Activated CD8-positive, alpha-beta T cell treated with anti-CD3 and anti-CD28 coated beads for 36 hours (primary cell): ENCODE results near the gene WDR18. TPM values are rescaled to one million over a fixed set of nuclear protein-coding genes. Genes with fewer than 3 reads are reported as not detected.

ENCODE experiments used
- ATAC-seq: fragments of 200-7000 bp; cut with Tn5 transposase; one replicate; pipeline ENCODE4 v1.10.0; 2021; ENCODE audit warnings: mild to moderate bottlenecking, moderate library complexity
- CTCF ChIA-PET: fragments of 350-600 bp; sonication (Branson Sonifier 250); formaldehyde crosslinking; loops from one replicate; lab custom pipeline; 2021; ENCODE audit warnings: antibody characterized with exemption; lab: Charles Lee
- POLR2A ChIA-PET: fragments of 350-600 bp; sonication (Branson Sonifier 250); formaldehyde crosslinking; loops from one replicate; lab custom pipeline; 2021; ENCODE audit warnings: antibody characterized with exemption; lab: Charles Lee
- DNase-seq: peaks from one replicate; pipeline ENCODE4 v3.0.0-alpha.2; 2020
- H3K27ac Mint-ChIP-seq: one replicate; pipeline ENCODE4 v1.8.0; 2021; ENCODE audit warnings: mild to moderate bottlenecking, mixed read lengths
- H3K27me3 Mint-ChIP-seq: one replicate; pipeline ENCODE4 v1.8.0; 2021; ENCODE audit warnings: mixed read lengths
- H3K36me3 Mint-ChIP-seq: one replicate; pipeline ENCODE4 v1.8.0; 2021; ENCODE audit warnings: low read depth, mixed read lengths
- H3K4me1 Mint-ChIP-seq: one replicate; pipeline ENCODE4 v1.8.0; 2021; ENCODE audit warnings: low read depth, mixed read lengths
- H3K4me3 Mint-ChIP-seq: one replicate; pipeline ENCODE4 v1.8.0; 2021; ENCODE audit warnings: mild to moderate bottlenecking, moderate library complexity, mixed read lengths
- H3K9me3 Mint-ChIP-seq: one replicate; pipeline ENCODE4 v1.8.0; 2021; ENCODE audit warnings: mixed read lengths
- intact Hi-C: fragments of 100-400 bp; cut with micrococcal nuclease; formaldehyde crosslinking; loops from one replicate; pipeline ENCODE4 v1.10.0; 2022
- total RNA-seq, 2 experiments: library from RNA; stranded (reverse); gene quantifications; one replicate each; pipeline ENCODE4 v1.2.3, GENCODE V29; 2021
- TF ChIP-seq, protein P1 (sequence below): fragments of 200-600 bp; IDR thresholded peaks from one replicate; pipeline ENCODE4 v1.8.0; 2022; ENCODE audit warnings: antibody characterized with exemption, mild to moderate bottlenecking

Gene WDR18
- total RNA-seq, 2 experiments from 2014 or later: 75.3 to 78.1 TPM

DNA sequence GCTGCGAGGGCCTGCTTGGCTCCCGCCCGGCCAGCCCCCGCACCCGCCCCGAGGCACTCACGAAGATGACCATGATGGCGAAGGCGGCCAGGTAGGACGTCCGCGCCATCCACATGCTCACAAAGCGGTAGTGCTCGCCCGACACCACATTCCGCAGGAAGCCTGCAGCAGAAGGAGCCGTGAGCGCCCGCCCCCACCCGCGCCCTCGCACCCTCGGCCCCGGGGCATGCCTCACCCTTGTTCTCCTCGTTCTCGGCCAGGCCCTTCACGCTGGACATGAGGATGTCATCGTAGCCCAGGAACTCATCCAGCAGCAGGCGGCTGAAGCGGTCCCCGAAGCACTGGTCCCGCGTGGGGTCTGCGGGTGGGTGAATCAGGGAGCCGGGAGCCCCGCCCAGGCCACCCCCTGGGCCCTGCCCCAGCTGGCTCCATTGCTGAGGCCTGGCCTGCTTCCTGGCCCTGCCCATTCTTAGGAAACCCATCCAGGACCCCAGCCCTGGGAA is 27.7 kb downstream of the WDR18 start:
- H3K9me3 Mint-ChIP-seq: no peaks in the 10 kb centered on the region
- POLR2A ChIA-PET: interaction anchor here (0.6 to 2.4 kb wide), 3 partner anchors 8 to 19 kb away, joined by 3 to 11 read pairs (median 4); no protein-coding TSS in a partner anchor
- TF ChIP-seq, protein P1, sequence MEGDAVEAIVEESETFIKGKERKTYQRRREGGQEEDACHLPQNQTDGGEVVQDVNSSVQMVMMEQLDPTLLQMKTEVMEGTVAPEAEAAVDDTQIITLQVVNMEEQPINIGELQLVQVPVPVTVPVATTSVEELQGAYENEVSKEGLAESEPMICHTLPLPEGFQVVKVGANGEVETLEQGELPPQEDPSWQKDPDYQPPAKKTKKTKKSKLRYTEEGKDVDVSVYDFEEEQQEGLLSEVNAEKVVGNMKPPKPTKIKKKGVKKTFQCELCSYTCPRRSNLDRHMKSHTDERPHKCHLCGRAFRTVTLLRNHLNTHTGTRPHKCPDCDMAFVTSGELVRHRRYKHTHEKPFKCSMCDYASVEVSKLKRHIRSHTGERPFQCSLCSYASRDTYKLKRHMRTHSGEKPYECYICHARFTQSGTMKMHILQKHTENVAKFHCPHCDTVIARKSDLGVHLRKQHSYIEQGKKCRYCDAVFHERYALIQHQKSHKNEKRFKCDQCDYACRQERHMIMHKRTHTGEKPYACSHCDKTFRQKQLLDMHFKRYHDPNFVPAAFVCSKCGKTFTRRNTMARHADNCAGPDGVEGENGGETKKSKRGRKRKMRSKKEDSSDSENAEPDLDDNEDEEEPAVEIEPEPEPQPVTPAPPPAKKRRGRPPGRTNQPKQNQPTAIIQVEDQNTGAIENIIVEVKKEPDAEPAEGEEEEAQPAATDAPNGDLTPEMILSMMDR: no peak
- H3K27ac Mint-ChIP-seq: no peak overlapping the region
- no peak for ATAC-seq
- H3K36me3 Mint-ChIP-seq: peaks cover 5% of the 10 kb centered on the region
- H3K27me3 Mint-ChIP-seq: no peaks in the 10 kb centered on the region
- CTCF ChIA-PET: no interaction called here
- no peak for DNase-seq
- H3K4me1 Mint-ChIP-seq: peaks cover 12% of the 10 kb centered on the region
- no peak overlapping the region for H3K4me3 Mint-ChIP-seq
- intact Hi-C loops: no loop called here

DNA sequence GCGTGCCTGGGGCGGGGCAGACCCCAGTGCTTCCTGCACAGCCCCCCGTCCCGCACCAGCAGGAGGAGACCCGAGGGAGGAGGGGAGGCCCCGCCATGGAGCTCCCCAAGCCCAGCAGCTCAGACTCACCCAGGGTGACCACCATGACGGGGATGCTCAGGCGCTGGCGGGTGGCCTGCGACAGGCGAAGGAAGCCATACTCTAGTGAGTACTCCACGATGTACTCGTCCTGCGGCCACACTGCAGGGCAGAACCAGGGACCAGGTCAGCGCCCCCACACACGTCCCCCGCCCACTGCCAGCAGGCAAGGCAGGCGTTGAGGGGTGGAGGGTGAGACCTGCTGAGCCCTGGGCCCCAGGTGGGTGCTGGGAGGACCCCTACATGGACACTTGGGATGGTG is 28.2 kb downstream of the WDR18 start:
- Mint-ChIP-seq H3K36me3 (peaks cover 5% of the 10 kb centered on the region), H3K4me1 (peaks cover 16% of the 10 kb centered on the region), H3K4me3 (no peak overlapping the region), H3K9me3 (no peaks in the 10 kb centered on the region), H3K27me3 (no peaks in the 10 kb centered on the region), H3K27ac (no peak overlapping the region)
- ChIA-PET CTCF (no interaction called here), POLR2A (interaction anchor here (0.6 to 2.4 kb wide), 4 partner anchors 8 to 19 kb away, joined by 3 to 11 read pairs (median 4); no protein-coding TSS in a partner anchor)
- ATAC-seq: no peak
- intact Hi-C loops: no loop called here
- TF ChIP-seq, protein P1: no peak
- DNase-seq: no peak

DNA sequence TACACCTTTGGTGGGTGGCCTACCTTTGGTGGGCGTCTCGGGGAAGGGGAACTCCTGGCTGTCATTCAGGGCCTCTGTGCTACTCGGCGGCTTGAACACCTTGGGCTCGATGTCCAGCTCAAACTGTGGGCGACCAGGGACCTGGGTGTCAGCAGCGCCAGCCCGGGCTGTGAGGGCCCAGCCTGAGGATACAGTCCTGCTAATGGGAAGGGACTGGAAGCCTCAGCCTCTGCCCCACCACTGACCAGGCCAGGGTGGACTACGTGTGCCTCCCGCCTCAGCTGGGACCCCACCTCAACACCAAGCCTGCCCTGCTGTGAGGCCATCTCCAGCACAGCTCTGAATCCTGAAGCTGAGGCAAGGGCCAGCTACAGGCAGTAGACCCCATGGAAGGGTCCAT is 29.1 kb downstream of the WDR18 start:
- ChIA-PET POLR2A (interaction anchor here (1.2 to 2.4 kb wide), 3 partner anchors 9 to 16 kb away, joined by 3 to 11 read pairs (median 4); no protein-coding TSS in a partner anchor), CTCF (no interaction called here)
- H3K27me3 Mint-ChIP-seq: no peaks in the 10 kb centered on the region
- H3K4me1 Mint-ChIP-seq: peaks cover 25% of the 10 kb centered on the region
- TF ChIP-seq, protein P1: no peak
- intact Hi-C loops: no loop called here
- no peaks in the 10 kb centered on the region for H3K9me3 Mint-ChIP-seq
- H3K36me3 Mint-ChIP-seq: peaks cover 5% of the 10 kb centered on the region
- H3K27ac Mint-ChIP-seq: no peak overlapping the region
- ATAC-seq: no peak
- H3K4me3 Mint-ChIP-seq: no peak overlapping the region
- no peak for DNase-seq

DNA sequence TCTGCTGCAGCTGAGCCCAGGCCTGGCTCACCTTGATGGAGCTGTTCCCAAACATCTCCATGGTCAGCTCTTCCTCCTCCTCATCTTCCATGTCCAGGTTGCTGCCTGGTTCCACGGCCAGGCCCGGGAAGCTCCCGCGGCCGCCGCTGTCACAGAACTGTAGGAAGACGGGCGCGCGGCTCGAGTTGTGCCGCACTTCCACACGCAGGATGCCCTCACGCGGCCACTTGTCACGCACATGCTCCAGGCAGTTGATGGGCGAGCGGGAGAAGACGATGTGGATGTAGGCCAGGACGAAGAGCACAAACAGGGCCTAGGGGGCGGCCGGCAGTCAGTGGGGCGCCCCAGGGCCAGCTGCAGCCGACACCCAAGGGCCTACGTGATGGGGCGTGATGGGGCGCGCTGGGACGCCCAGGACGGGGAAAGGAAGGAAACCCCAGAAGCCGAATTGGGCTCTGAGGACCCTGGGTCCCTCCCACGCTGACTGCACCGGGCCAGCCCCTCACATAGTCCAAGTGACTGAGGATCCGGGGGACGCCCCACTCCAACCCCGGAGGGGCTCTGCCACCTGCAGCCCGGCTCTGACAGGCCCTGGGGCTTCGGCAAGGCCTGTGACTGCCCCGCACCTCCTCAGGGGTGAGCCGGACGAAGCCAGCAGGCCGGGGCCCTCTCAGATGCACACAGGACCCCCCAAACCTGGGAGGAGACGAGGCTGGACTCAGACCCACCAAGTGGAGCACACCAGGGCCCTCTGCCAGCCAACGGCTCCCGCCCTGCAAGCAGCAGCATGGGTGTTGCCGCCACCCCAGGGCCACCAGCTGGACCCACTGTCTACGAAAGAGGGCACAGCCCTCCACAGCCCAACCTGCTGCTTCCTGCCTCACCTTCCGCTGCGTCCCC is 30.3 kb downstream of the WDR18 start:
- CTCF ChIA-PET: no interaction called here

More for the DNA sequence above, 30.3 kb downstream of the WDR18 start:
- Mint-ChIP-seq H3K4me1 (peaks cover 33% of the 10 kb centered on the region), H3K27ac (no peak overlapping the region), H3K27me3 (no peaks in the 10 kb centered on the region), H3K9me3 (no peaks in the 10 kb centered on the region), H3K4me3 (no peak overlapping the region), H3K36me3 (peaks cover 9% of the 10 kb centered on the region)
- ATAC-seq (no peak), DNase-seq (no peak)
- TF ChIP-seq, protein P1: no peak
- intact Hi-C loops: no loop called here
- POLR2A ChIA-PET: interaction anchor here (1.4 to 3.0 kb wide), 3 partner anchors 9 to 65 kb away, joined by 3 to 13 read pairs (median 11); no protein-coding TSS in a partner anchor
